ENCODE results near the gene PCSK2.
"Not testable (repeated sequence)": the region's sequence is repeated elsewhere in the genome, so short reads cannot be mapped to it uniquely, and the experiment has no call there.

The PCSK2 gene

GRCh38 chr20:17226410-17227218, at the start of gene PCSK2:
Gene PCSK2 (plus strand): TSS chr20:17227040. CDS start chr20:17227306, 266 bp downstream.
- FAIRE-seq = no peak

DNA sequence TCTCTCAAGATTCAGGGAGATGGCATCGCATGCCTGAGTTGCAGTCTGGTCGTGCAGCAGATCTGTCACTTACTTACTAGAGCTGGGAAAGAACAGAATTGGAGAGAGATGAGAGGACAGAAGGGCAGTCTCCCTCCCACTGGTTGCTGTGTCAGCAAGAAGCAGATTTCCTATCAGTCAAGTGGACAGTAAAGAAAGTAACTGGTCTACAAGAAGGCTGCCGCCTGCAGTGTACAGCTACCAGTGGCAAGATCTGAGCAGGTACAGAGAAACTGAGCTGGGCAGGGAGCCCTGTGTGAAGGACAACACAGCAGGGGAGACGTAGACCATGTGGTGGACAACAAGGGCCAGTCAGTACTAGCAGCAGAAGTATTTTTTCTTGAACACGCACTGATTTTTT, 49.5 kb upstream of the PCSK2 start:
- FAIRE-seq = no peak

GRCh38 chr20:17179840-17180239, 47.0 kb upstream of the PCSK2 start:
- FAIRE-seq = no peak

DNA sequence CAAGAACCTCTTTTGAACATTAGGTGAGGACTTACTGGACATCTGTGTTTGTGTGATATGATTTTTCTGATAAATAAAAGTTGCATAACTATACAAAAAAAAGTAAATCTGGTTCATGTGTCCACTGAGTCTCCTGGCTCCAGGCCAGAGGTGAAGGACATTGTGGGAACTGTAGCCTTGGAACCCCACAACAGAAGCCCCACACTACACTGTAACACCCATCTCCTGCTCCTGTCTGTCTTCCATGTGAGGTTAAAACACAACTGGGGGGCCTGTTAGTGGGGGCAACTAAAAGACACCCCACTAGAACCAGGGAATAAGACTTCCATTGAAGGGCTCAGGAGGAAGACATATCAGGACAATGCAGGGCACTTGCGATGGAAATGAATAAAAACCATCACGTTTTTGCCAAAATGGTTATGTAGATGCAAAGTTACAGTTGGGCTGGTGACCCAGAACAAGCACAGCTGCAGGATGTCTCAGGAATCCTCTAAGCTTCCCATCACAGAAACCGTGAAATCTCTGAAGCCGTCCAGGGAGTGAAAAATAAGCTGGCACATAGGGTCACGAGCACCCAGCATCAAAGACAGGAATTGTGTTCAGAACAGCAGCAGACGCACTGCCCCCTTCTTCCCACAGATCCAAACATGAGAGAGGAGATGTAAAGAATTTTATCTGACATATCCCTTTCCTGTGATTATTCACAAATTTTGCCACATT, 36.7 kb upstream of the PCSK2 start:
- FAIRE-seq = no peak

- no peak for FAIRE-seq
Measured at GRCh38 chr20:17197041-17197440, 29.8 kb upstream of the PCSK2 start.

DNA sequence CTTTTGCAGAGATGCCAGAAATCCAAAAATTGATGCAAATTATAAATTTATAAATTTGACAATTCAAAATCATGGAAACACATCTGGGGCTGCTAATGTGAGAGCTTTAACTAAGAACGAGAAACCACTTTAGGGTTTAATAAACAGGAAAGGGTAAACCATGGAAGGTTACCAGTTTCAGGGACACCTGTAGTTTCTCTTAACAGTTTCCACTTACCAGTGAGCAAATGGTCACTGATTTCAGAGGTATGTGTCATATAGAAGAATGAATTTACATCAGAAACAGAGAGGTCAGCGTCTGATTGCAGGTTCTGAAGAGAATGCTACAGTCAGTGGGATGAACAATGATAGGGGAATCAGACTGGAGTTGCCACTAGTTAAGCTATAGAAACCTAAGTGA, 24.8 kb upstream of the PCSK2 start:
- FAIRE-seq = no peak

DNA sequence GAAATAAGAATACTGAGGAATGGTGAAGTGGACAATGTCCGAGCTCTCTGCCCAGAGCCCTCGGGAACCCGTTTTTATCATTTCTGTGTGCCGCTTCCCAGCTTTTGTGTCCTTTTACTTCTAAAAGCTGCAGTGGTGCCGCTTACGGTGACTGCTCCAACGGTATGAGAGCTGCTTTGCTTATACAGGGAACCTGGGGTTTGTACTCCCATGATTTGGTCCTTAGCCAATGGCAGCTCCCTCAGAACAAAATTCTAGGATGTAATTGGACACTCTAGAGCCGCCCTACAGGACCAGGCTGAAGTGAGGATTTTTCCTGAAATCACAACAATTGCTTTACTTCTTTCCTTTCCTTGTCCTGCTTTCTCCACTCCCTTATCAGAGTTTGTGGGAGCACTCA, 24.2 kb upstream of the PCSK2 start:
- no peak for FAIRE-seq

DNA sequence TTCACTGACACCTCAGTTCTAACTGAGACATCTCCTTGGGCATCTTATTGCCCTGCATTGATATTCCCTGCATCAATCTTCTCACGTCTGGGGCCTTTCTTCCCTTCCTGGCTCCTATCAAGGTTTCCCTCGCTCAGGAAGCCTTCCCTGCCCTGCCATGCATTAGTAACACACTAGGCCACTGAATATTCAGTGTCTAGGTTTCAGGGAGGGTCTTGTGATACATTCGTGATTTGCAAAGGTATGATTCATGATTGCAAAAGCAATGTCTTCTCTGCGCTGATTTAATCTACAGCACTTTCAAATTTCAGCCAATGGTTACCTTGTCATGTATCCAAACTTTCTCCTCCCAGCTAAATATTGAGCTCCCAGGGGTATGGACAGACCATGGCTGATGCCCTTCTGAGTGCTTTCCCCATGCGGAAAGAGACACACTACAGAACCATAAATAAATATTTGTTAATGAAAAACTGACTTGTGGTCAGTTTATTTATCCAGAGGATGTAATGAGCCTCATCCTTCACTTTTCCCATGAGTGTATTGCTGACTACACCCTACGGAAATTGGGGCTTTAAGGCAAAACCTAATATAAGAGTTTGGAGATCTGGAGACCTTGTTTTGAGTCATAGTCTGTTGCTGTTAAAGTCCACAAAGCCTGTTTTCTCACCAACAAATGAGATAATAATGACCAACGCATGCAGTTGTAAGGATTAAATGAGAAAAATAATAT, 21.6 kb upstream of the PCSK2 start:
- no peak for FAIRE-seq

DNA sequence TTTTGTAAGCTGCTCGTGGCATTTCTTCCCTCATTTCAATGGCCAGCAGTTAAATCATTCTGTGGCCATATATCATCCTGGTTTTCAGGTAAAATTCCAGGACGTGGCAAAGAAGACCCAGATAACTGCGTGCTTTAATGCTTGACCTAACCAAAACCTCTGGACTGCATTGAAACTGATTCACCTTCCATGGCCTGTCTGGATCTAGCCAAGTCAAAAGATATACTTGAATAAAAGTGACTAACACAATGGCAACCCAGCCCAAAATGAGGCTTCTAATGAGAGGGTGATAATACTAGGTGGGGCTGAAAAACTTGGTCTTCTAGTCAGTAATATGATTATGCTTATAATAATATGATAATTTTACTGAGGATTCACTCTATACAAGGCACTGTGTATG, 16.5 kb upstream of the PCSK2 start:
- FAIRE-seq = no peak

DNA sequence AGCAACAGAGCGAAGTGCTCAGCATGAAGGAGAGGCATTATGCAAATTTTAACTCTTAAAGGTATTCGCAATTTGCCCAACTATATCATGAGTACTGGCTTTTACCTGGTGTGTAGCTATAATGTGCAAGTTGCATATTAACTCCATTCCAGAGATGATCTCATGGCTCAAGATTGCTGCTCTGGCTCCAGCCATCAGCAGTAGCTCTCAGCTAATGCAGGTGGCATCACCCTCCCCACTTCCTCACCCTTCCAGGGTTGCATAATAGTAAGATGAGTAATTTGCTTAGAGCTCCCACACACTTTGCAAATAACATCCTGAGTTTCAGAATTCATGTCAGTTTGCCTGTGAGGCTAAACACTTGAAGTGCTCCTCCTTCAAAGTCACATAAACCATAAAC, 15.9 kb upstream of the PCSK2 start:
- no peak for FAIRE-seq

DNA sequence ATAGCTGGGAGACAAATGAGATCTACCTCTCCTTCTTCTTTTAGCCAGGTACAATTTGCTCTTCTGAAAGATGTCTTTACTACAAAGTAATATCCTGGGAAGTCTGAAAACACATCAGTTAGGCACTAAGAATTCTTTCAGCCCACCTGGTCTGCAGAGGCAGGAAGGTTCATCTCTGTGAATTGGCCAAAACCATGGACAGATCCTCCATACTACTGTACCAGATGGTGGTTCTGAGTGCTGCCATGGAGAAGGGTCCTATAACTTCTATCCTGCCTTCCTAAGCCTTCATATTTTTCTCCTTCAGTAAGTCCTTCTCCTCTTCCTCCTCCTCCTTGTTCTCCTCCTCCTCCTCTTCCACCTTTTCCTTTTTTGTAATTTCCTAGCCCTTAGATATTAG, 11.7 kb upstream of the PCSK2 start:
- FAIRE-seq = no peak

DNA sequence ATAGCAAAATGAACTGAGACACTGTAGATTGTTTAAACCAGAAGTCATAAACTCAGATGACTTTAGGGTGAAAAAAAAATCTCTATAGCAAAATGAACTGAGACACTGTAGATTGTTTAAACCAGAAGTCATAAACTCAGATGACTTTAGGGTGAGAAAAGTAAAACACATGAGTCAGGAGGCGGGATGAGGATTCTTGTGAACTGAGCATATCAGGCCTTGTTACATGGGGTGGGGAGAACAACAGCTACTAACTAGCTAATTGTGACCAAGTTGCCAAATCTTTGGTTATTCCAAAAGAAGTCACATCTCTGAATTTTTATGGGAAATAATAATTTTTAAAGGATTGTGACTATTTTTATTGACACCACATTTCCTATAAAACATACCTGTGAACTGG, 7.0 kb upstream of the PCSK2 start:
- not testable (repeated sequence) for FAIRE-seq

DNA sequence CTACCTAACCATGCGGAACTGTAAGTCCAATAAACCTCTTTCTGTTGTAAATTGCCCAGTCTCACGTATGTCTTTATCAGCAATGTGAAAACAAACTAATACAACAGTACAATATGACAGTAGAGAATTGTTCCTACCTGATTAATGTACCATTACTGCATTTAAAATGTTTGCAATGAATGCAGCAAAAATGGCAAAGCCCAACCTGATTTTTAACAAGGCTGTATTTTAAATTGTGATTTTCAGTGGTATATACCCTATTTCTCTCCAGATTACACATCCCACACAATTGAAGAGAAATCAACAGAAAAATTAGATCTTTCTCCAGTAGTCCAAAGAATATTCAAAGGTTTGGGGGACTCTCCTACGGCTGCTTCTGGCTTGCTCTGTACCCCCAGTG, 3.3 kb upstream of the PCSK2 start:
- no peak for FAIRE-seq

DNA sequence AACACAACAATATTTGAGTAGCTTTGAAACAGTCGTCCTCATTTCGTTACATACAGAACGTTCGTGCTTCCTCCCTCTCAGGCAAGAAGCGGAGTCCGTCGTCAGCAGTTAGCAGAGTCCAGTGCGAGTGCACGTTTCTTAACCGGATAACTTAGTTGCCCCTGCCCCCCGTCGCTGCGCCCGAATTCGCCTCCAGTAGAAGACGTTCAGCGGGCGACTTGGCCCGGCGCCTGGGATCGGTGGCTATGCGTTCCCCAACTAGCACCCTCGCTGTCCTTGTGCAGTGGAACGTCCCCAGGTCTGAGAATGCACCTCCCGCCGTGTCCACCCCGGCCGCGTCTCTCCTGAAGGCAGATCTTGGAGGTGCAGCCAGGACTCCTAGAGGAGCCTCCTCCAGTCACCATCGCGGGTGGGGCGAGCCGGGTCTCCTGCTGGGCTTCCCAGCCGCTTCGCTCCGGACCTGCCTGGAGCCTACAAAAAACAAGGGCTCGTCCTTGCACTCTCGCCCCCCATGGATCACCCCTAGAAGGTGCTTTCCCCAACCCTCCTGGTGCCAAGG, 910 bp upstream of the PCSK2 start:
- FAIRE-seq = no peak

DNA sequence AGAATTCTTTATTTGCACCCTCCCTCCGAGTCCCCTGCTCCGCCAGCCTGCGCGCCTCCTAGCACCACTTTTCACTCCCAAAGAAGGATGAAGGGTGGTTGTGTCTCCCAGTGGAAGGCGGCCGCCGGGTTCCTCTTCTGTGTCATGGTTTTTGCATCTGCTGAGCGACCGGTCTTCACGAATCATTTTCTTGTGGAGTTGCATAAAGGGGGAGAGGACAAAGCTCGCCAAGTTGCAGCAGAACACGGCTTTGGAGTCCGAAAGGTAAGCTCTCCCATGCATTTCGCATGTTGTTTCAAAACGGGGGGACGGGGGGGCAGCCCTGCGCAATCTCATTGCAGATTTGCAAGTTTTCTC, 357 bp downstream of the PCSK2 start:
- FAIRE-seq = no peak

GRCh38 chr20:17227669-17228623, 1.1 kb downstream of the PCSK2 start:
- FAIRE-seq = no peak

DNA sequence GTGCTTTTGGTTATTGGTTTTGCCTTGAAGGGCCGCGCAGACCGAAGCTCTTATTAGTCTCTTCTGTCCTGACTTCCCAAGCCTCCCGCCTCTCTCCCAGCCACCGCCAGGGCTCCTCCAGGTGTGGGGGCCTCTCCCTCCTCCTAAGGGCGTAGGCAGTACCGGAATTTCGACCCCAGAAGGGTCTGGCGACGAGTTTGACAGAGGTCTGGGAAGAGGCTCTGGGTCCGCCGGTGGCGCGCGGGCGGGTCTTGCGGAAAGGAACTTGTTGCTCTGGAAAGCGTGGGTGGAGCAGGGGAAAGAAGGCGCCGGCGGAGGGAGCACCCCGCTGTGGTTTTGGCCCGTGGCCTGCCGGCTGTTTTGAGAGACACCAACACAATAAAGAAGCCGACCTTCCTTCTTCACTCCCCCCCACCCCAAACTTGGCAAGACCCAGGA, 1.8 kb downstream of the PCSK2 start:
- no peak for FAIRE-seq

DNA sequence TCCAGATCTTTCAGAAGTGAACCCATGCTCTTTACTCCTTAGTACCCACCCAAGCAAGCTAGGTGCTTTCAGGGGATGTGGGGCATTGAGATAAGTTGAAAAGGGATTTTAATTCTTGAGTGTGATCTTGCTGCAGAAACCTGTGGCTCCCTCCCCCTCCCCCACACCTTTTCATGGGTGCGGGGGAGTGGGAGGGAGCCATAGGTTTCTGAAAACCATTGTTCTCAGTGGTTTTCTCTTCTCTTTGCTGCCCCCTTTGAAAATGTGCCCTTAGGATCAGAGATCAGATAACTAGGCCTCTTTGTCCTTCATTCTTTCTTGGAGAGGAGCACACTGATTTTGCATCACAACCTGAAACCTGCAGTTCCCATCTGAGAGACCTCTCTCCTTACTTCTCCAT, 2.4 kb downstream of the PCSK2 start:
- FAIRE-seq = no peak

DNA sequence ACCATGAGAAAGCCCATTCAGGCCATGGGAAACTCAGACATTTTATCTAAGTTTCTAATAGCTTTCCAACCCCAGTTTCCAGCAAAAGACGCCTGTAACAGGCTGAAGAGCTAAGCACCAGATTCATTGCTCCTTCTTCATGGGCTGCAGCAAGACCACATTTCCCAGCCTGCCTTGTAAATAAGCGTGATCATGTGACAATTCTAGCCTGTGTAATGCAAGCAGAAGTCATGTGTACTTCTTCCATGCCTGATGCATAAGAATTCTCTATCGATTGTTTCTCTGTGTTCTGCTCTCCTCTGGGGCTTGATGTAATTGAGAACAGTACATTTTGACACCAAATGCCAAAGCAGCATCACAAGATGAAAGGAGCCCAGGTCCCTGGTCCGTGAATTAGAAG, 6.8 kb downstream of the PCSK2 start:
- FAIRE-seq = no peak

- FAIRE-seq = no peak
Measured at GRCh38 chr20:17236766-17237165, 9.9 kb downstream of the PCSK2 start.

DNA sequence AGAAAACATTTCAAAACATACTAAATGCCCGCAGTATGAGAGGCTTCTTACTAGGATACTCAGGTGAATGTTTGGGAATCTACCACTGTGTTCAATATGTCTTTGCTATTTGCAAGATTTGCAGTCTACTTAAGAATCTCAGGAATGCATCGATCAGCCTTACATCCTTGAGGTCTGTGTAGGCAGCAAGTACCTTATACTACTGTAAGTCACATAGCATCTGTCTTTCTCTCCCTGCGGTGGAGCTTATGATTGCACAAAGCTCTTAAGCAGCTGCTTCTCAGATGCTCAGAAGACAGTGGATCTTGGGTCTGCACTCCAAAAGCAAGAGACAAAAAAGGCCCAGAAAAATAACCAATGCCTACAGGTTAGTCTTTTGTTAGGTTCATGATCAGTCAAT, 21.4 kb downstream of the PCSK2 start:
- FAIRE-seq = no peak

DNA sequence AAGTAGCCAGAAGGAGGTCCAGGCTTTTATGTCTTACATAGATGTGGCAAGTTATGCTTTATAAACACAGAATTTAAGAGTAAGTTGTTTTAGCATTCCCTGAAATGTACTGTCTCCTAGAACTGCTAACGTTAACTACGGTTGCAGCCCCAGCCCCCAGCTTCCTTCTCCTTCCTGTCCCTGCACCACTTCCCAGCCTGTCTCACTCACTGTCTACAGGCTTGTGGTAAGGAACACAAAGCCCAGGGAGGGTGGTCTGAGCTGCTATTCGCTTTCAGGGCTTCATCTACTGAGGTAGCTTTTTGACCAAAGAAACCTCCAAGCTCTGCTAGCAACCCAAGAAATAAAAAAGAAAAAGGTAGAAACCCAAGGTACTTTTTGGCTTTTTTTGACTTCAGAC, 35.9 kb downstream of the PCSK2 start:
- FAIRE-seq = no peak
